Measurements from ENCODE around the gene HTRA3.

HTRA3 gene

DNA sequence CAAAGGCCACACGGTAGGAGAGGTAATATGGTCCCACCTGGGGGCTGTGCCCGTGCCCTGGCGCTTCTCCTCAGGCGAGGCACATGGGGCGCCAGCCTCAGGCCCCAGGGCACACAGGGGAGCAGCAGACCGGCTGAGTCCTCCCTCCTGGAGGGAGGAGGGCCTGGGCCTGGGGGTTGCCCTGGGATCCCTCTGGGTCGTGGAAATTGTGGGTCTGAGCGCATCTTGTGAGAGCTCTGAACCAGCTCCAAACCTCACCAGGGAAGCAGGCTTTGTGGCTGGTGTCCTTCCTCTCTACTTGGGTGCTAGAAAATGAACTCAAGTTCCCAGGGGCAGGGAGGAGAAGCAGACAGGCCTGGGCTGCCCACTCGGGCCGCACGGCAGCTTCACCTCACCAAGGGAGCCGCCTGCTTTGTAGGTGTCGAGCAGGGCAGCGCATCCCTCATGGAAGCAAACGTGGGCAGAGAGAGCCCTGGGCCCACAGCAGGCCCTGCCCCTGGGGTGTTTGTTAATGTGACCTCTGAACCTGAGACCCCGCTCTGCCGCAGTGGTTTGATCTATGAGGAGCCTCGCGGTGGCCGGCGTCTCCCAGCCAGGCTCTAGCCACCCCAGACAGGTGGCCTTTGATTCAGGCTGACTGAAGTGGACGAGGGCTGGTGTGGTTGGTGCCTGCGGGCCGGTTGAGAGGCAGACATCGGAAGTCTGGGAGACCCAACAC lies 10.8 kb downstream of the HTRA3 start:
- no peak for DNase-seq (ENCODE audit: low spot score)

GRCh38 chr4:8280876-8281440 lies 11.4 kb downstream of the HTRA3 start:
- no peak for DNase-seq (ENCODE audit: low spot score)

GRCh38 chr4:8281519-8282133 lies 12.1 kb downstream of the HTRA3 start:
- DNase-seq (ENCODE audit: low spot score) = no peak

DNA sequence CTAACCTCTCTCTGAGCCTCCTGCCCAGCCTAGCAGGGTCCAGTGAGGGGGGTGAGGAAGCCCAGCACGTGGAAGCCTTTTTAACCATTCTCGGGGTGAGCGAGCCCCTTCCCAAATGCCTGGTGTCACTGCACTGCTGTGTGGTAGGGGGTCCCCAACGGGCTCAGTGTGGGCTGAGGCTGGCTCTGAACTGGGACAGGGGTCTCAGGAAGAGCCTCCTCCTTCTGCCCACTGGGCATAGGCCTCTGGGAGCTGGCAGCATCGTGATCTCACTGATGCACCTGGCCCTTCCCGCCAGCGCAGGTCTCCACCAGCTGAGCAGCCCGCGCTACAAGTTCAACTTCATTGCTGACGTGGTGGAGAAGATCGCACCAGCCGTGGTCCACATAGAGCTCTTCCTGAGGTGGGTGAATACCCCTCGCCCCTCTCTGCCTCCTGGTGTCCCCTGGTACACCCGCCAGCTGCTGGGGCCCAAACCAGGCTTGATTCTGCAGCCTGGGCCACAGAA lies 12.6 kb downstream of the HTRA3 start:
- DNase-seq (ENCODE audit: low spot score) = no peak

- no peak for DNase-seq (ENCODE audit: low spot score)
These were observed 13.2 kb downstream of the HTRA3 start for GRCh38 chr4:8282742-8283141.

DNA sequence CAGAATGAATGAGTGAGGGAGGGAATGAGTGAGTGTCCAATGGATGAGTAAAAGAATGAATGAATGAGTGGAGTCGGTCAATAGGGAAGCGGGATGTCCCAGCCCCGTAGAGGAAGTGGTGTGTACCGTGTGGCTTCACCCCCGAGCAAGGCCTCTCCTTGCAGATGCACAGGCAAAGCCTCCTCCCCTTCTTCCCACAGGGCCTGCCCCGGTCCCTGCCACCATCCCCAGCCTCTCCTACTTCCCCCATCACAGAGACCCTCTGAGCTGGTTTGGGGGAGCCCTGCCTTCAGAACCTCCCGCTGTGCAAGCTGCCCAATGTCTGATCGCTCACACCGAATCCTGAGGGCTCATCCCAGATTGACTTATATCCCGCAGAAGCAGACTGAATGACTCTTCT lies 13.6 kb downstream of the HTRA3 start:
- no peak for DNase-seq (ENCODE audit: low spot score)

DNA sequence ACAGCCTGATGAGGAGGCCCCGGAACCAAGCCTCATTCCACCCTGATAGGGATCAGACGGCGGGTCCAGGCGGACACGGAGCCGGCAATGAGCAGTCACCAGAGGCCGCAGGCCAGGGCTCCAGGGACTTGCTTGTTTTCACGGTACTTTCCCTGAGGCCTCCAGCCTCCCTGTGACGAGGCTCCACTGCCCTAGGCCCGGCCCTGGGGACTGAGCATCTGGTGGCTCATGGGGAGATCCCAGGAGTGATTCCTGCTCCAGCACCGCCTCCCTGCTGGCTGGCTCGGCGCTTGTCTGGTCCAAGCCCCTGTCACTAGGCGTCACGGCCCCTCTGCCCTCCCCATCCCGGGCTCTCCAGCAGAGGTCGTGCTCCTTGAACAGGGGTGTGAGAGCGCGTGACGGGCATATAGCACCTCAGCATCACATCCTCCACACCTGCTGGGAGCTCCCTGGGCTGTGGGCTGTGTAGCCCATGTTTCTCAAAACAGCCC lies 14.1 kb downstream of the HTRA3 start:
- peak; percentile 76 for DNase-seq (ENCODE audit: low spot score)

GRCh38 chr4:8284391-8284790 lies 14.8 kb downstream of the HTRA3 start:
- no peak for DNase-seq (ENCODE audit: low spot score)

DNA sequence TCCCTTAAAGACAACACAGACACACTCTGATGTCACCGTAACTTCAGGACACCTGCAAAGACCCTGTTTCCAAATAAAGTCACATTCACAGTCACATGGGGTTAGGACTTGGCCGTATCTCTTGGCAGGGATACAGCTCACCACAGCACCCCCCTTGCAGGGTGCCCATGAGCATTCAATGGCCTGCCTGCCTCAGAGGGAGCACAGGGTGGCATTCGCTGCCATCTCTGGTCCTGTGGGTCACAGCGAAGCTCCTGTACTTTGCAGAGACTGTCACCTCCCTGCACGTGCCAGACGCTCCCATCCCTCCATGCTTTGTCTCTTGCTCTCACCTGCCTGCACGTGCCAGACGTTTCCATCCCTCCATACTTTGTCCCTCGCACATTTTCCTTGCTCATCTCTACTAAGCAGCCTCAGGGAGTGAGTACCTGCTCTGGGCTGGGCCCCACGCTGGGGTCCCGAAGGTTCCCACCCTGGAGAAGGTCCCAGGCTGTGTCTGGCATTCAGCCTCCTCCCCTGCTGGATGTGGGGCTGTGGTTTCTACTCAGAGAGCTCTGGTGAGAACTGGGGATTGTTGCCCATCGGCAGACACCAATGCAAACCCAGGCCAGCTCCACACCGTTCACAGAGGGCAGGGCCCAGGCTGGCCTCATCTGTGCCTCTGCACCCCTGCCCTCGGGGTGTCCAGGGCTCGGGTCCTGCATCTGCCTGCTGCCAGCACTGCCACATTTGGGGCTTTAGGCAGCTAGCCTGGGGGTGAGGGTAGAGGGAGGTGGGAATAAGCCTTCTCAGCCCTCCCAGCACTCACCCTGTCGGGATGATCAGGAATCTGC lies 15.8 kb downstream of the HTRA3 start:
- DNase-seq (ENCODE audit: low spot score) = no peak

- peak; percentile 76 for DNase-seq (ENCODE audit: low spot score)
These were observed 16.6 kb downstream of the HTRA3 start for GRCh38 chr4:8285976-8286718.

DNA sequence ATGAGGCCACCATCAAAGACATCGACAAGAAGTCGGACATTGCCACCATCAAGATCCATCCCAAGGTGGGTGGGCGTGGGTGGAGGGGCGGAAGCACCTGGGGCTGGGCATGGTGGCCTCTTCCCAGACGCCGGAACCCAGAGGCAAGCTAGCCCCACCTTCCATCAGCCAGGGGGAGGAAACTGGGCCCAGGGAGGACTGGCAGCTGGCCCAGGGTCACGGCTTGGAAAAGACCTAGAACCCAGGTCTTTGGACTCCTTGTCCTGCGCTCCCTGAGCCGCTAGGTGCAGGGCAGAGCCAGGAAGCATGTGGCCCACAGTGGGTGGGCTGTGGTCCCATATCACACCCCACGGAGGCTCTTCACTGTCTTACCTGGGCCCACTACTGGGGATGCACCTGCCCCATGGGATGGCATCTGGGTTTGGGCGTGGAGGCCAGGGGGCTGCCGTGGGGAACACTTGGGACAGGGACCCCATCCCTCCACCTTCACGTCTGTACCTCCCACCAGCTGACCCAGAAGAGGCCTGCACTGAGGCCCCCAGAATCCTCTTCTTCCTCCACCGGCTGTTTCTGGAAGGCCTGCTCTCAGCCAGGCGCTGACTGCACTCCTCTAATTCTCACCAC lies 17.3 kb downstream of the HTRA3 start:
- DNase-seq (ENCODE audit: low spot score) = no peak

DNA sequence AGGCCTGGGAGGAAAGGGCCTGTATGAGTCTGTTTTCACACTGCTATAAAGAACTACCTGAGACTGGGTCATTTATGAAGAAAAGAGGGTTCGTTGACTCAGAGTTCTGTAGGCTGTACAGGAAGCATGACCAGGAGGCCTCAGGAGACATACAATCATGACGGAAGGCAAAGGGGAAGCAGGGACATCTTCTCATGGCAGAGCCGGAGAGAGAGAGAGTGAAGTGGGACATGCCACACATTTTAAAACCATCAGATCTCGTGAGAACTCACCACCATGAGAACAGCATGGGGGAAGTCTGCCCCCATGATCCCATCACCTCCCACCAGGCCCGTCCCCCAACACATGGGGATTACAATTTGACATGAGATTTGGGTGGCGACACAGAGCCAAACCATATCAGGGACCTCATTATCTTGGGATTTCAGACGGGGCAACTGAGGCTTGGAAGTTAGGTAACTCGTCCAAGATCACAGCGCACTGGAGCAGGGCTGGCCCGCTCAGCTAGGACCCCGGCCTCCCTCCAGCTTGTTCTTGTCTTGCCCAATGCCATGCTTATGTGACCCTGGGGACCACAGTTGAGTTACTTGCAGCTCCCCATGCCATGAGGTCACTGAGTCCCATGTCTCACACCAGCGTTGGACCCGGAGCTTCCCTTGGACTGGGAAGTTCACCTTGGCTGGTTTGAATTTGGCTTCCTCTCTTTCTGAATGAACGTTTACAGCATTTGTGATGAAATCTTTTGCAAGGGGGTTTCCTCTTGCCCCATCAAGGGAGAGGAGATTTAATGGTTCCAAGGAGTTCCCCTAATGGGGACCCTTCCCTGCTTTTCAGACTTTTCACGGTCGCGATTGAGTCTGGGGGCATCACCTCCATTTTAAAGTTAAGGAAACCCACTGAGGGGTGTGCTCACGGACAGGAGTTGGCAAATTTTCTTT lies 18.1 kb downstream of the HTRA3 start:
- no peak for DNase-seq (ENCODE audit: low spot score)

GRCh38 chr4:8289151-8289750 lies 19.7 kb downstream of the HTRA3 start:
- DNase-seq (ENCODE audit: low spot score) = no peak

- no peak for DNase-seq (ENCODE audit: low spot score)
These were observed 20.6 kb downstream of the HTRA3 start for GRCh38 chr4:8289956-8290700.

- no peak for DNase-seq (ENCODE audit: low spot score)
These were observed 21.1 kb downstream of the HTRA3 start for GRCh38 chr4:8290701-8290970.

DNA sequence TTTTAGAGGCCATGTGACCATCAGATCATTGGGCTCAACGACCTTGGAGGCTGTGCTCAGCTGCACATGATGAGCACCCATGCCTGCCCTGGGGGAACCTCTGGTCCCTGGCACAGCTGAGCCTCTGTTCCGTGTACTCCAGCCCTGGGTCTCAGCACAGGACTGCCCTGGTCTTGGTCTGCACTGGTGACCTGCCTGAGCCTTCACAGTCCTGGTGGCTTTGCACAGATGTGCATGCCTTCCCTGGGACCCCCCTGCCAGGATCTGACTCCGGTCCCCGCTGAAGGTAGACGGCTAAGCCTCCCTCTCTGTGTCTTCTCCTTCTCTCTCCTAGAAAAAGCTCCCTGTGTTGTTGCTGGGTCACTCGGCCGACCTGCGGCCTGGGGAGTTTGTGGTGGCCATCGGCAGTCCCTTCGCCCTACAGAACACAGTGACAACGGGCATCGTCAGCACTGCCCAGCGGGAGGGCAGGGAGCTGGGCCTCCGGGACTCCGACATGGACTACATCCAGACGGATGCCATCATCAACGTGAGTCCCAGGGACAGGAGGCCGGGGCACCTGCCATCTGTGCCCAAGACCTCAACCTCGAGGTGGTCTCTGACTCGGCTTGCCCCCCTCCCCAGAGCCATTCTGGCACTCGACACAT lies 21.6 kb downstream of the HTRA3 start:
- DNase-seq (ENCODE audit: low spot score) = no peak

- no peak for DNase-seq (ENCODE audit: low spot score)
These were observed 22.3 kb downstream of the HTRA3 start for GRCh38 chr4:8291701-8292477.
